Activated T-cell treated with anti-CD3 and anti-CD28 coated beads, Interleukin-2, amount 50 U/mL, for 4 hours (primary cell): ENCODE measurements around the gene SEC61A1. TPM values are rescaled to one million over a fixed set of nuclear protein-coding genes. Genes with fewer than 3 reads are reported as not detected.

Experiments used
- ATAC-seq, 2 donors: fragments of 200-7000 bp; cut with Tn5 transposase; one replicate each; pipeline ENCODE4 v1.10.0; 2021
- DNase-seq: peaks from one replicate; pipeline ENCODE4 v3.0.0-alpha.2; 2020
- H3K27me3 Mint-ChIP-seq: one replicate; pipeline ENCODE4 v1.8.0; 2021; ENCODE audit warnings: low read depth, mixed read lengths
- H3K36me3 Mint-ChIP-seq: one replicate; pipeline ENCODE4 v1.8.0; 2022; ENCODE audit warnings: mixed read lengths; ENCODE audit not compliant: insufficient read depth
- H3K4me1 Mint-ChIP-seq: one replicate; pipeline ENCODE4 v1.8.0; 2021; ENCODE audit warnings: low read depth, mixed read lengths
- H3K4me3 Mint-ChIP-seq: one replicate; pipeline ENCODE4 v1.8.0; 2021; ENCODE audit warnings: mild to moderate bottlenecking, moderate library complexity, mixed read lengths
- H3K9me3 Mint-ChIP-seq: one replicate; pipeline ENCODE4 v1.8.0; 2021; ENCODE audit warnings: mixed read lengths
- total RNA-seq, 3 donors: library from RNA; stranded (reverse); gene quantifications; one replicate each; pipeline ENCODE4 v1.2.1, GENCODE V29; 2021

Gene SEC61A1
- total RNA-seq, 3 donors from 2014 or later = 195 to 216 (median 210) TPM

DNA sequence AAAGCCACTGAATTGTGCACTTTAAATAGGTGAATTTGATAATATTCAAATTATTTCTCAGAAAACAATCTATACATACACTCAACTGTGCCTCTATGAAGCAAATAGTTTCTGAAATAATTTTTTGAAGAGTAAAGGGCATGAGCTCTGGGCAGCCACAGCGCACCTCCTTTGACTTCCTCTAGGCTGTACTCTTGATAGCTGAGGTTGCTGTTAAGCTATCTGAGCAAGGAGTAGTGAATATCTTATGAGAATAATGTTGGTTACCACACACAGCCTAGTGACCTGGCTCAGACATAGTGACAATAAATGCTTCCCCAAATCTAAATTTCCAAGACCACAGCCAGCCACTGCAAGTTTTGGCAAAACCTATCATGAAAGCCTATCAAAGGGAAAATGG lies 11.6 kb upstream of the SEC61A1 start:
- Mint-ChIP-seq H3K4me1 (no peaks in the 10 kb centered on the region), H3K36me3 (no peaks in the 10 kb centered on the region), H3K9me3 (no peaks in the 10 kb centered on the region), H3K27me3 (peaks cover 6% of the 10 kb centered on the region), H3K4me3 (no peak overlapping the region)
- ATAC-seq (no peak), DNase-seq (no peak)

DNA sequence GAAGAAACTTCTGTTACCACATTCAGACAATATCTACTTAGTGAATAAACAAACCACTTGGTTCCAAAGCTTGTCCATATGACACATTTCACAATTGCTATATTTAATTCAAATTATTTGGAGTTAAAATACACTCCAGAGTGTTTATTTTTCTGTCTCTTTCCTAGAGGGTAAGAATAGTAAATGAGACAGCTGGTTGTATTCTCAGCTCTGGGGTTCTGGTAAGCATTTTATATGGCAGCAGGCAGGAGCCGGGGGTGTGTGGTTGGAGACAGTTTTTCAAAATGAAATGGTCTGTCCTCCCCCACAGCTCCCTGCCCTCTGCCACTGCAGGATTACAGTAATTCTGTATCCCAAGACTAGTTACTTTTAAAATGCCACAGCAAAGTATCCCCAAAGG lies 10.9 kb upstream of the SEC61A1 start:
- ATAC-seq = no peak
- Mint-ChIP-seq H3K4me3 (no peak overlapping the region), H3K9me3 (no peaks in the 10 kb centered on the region), H3K27me3 (peaks cover 8% of the 10 kb centered on the region), H3K36me3 (no peaks in the 10 kb centered on the region), H3K4me1 (no peaks in the 10 kb centered on the region)
- no peak for DNase-seq

DNA sequence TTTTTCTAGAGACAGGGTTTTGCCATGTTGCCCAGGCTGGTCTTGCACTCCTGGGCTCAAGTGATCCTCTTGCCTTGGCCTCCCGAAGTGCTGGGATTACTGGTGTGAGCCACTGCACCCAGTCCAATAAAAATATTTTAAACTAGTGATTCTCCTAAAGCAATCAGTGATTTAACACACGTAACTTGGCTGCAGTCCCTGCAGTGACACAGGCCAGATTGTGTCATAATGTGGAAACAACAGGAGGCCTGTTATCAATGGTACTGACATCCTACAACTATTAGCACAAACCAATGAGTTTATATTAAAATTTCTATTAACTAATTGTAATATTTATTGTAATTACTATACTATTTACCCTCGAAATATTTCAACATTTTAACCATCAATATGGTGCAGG lies 1.6 kb upstream of the SEC61A1 start:
- Mint-ChIP-seq H3K4me3 (no peak overlapping the region), H3K27me3 (peaks cover 8% of the 10 kb centered on the region), H3K4me1 (peaks cover 36% of the 10 kb centered on the region), H3K9me3 (no peaks in the 10 kb centered on the region), H3K36me3 (peaks cover 25% of the 10 kb centered on the region)
- ATAC-seq (no peak), DNase-seq (no peak)

DNA sequence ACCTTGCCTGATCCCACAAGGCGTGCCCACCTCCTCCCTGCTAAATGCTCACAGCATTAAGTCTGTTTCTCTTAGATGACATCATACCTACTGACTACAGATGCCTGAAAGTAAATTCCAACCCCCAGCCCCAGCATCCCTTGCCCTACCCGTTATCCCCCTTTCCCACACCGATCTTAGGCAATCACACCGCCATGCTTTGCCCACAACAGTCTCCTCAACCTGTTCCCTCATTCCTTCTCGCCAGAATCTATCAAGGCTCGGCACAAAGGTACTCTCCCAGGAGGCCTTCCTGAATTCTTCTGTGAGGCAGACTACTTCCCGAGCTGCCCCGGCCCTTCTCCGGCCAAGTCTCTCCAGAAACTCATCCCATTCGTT lies 789 bp upstream of the SEC61A1 start:
- H3K4me3 Mint-ChIP-seq = peak overlapping the region; percentile 98
- ATAC-seq (no peak), DNase-seq (no peak)
- peaks cover 39% of the 10 kb centered on the region for H3K4me1 Mint-ChIP-seq
- peaks cover 27% of the 10 kb centered on the region for H3K36me3 Mint-ChIP-seq
- no peaks in the 10 kb centered on the region for H3K9me3 Mint-ChIP-seq
- H3K27me3 Mint-ChIP-seq = peaks cover 6% of the 10 kb centered on the region

DNA sequence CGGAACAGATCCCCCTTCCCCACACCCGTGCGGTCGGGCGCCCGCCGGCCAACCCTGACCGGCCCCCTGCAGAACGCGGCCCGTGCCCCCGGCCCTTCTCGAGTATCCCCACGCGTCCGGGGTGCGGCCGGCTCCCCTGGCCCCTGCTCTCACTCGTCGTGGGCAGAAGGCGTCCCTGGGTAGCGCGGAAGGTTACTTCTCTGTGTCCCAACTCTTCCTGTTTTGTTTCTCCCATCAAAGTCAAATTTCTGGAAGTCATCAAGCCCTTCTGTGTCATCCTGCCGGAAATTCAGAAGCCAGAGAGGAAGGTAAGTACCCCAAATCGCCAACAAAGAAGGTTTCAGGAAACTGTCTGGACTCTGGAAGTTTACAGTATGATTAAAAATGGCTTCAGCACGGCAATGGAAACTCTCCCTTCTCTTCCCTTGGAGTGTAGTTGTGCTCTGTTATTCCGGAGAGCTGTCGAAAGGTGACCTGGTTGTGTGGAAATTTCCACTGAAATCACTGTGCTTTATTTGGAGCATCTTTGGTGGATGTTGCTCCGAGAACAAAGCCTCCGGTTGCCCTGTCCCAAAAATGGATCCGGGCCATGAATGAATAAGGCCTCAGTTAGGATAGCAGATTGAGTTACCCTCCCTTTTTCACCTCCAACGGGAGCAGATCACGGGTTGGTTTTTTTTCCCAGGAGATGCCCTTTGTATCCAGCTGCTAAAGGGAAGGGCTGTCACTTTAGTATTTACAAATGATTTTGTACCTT lies 536 bp downstream of the SEC61A1 start:
- ATAC-seq = peak in 1 of 2 donors; percentile 8
- DNase-seq = no peak

DNA sequence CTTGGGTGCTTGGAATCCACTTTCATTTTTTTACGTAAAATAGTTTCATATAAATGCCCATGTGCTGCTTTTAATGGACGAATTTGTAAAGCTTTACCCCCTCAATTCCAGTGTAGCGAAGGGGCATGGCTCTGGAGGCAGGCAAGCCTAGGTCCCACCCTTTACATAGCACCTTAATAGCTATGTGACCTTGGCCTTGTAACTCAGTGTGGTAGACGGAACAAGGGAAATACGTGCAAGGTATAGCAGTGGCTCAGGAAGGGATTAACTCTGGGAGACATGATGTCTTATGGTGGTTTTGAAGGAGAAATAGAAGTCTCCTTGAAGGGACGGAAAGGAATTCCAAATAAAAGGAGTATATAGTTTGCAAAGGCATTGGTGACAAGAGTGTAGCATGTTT lies 1.4 kb downstream of the SEC61A1 start:
- Mint-ChIP-seq H3K4me3 (peak overlapping the region; percentile 98), H3K27me3 (no peaks in the 10 kb centered on the region), H3K36me3 (peaks cover 31% of the 10 kb centered on the region), H3K4me1 (peaks cover 42% of the 10 kb centered on the region), H3K9me3 (no peaks in the 10 kb centered on the region)
- DNase-seq (no peak), ATAC-seq (no peak)

More for the DNA sequence above, 536 bp downstream of the SEC61A1 start:
- no peaks in the 10 kb centered on the region for H3K27me3 Mint-ChIP-seq
- H3K36me3 Mint-ChIP-seq = peaks cover 31% of the 10 kb centered on the region
- H3K4me3 Mint-ChIP-seq = peak overlapping the region; percentile 98
- H3K9me3 Mint-ChIP-seq = no peaks in the 10 kb centered on the region
- H3K4me1 Mint-ChIP-seq = peaks cover 42% of the 10 kb centered on the region

DNA sequence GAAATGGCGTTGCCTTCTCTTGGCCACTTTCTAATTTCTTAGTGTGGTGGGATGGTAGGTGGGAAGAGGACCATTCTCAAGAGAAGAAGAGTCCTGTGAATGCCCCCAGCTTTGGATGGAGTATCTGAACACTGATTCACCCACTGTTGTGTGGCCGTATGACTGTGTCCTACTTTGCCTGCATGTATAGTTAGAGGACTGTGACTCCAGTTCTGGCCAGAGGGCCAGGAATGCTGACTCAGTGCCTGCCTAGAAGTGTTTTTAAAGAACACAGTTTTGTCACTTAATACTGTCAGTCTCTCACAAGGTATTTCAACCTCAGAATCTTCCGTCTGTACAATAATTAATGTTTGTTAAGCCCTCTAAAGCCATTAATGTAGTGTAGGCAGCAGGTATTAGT lies 2.1 kb downstream of the SEC61A1 start:
- H3K27me3 Mint-ChIP-seq = no peaks in the 10 kb centered on the region
- H3K9me3 Mint-ChIP-seq = no peaks in the 10 kb centered on the region
- H3K4me3 Mint-ChIP-seq = peak overlapping the region; percentile 98
- ATAC-seq (no peak), DNase-seq (no peak)
- H3K36me3 Mint-ChIP-seq = peaks cover 31% of the 10 kb centered on the region
- H3K4me1 Mint-ChIP-seq = peaks cover 42% of the 10 kb centered on the region

DNA sequence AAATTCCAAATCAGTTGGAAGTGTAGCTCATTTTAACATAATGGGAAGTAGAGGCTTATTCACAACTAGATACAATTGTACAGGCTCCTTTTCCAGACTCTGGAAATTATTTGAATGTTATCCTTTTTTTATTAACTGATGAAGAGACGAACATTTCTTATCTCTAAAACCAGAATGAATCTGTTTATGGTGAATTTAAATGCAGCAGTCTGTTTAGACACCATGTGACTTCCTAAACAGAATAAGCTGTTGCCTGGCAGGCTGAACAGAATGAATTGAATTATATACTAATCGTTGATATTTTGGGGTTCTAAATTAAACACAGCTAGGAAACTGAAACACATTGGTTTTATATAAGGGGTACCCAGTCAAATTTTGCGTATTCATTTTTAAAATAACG lies 4.0 kb downstream of the SEC61A1 start:
- Mint-ChIP-seq H3K4me1 (peaks cover 39% of the 10 kb centered on the region), H3K36me3 (peaks cover 47% of the 10 kb centered on the region), H3K9me3 (no peaks in the 10 kb centered on the region), H3K4me3 (no peak overlapping the region), H3K27me3 (no peaks in the 10 kb centered on the region)
- DNase-seq (no peak), ATAC-seq (no peak)

DNA sequence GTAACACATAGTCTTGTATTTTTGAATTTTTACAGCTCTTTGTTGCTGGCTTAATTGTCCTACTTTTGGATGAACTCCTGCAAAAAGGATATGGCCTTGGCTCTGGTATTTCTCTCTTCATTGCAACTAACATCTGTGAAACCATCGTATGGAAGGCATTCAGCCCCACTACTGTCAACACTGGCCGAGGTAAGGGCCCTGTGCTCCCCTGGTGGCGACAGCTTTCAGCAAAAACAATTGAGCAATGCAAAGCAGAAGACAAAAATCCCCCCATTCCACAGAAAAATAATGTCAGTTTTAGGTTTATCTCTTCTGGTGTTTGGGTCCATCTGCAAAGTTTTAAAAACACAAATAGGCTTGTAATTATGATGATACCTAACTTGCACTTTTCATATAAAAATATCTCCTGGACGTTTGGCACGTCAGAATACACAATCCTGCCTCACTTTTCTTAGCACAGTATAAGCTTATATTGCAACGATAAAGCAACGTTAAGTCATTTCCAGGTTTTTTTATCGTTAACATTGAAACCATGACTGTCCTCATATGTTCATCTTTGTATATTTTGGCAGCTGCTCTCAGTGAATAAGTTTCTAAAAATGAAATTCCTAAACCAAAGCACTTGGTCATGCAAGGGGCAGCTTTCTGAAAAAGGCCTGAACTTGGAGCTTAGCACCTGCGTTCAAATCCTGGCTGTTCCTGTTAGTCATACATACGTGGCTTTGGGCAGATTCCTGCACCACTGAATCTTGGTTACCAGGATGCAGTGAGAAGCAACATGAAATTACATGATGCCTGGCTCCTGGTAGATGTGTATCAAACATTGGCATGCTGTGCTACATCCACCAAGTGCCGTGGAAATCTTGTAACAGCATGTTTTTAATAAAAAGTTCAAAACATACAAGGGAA lies 8.5 kb downstream of the SEC61A1 start:
- Mint-ChIP-seq H3K9me3 (no peaks in the 10 kb centered on the region), H3K4me1 (peaks cover 7% of the 10 kb centered on the region), H3K36me3 (peaks cover 49% of the 10 kb centered on the region), H3K4me3 (no peak overlapping the region), H3K27me3 (no peaks in the 10 kb centered on the region)
- DNase-seq = no peak
- no peak for ATAC-seq

DNA sequence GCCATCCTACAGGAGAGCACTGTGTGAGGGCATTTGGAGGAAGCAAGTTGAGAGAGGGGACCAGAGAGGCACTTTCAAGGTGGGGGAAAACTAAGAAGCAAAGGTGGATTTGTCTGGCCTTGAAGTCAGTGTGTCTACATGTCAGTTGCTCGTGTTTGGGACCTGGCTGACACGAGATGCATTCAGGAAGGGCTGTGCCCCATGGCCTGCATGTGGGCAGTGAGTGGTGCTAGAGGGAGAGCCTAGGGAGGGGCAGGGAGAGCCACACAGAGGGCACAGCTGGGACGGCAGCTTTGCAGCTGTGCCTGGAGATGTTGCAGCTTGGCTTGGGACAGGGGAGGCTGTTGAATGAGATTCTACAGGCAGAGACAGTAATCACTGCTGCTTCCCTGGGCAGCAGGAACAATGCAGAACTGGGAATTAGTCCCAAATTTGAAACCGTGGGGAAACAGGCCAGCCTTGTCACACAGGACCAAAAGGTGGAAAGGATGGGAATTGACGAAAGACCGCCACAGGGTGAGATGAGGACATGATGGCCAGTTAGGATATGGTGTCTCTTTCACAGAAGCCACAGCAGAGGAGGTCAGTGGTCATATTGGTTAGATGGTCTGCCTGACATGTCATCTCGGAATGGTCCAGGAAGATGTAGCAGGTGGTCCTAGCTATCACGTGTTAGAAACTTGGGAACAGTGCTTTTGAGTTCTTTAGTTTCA lies 10.0 kb downstream of the SEC61A1 start:
- Mint-ChIP-seq H3K4me3 (no peak overlapping the region), H3K9me3 (no peaks in the 10 kb centered on the region), H3K27me3 (no peaks in the 10 kb centered on the region), H3K4me1 (peaks cover 6% of the 10 kb centered on the region), H3K36me3 (peaks cover 52% of the 10 kb centered on the region)
- ATAC-seq (no peak), DNase-seq (no peak)

DNA sequence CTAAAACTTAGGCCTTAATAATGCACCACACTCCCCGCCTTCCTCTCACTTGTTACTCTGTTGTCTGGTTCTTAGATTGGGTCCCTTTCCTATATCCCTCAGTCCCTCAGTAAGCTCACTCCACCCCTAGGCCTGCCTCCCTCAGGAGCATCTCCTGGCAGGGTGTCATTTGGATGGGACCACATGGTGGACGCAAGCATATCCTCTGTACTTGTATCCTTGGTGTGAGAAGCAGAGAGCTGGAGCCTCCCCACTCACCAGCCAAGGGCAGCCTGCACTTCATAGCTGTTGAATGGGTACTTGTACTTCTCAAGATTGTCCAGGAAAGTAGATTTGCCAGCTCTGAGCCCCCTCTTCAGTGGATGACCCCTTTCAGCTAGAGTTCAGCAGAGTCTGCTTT lies 11.6 kb downstream of the SEC61A1 start:
- H3K9me3 Mint-ChIP-seq = no peaks in the 10 kb centered on the region
- peaks cover 5% of the 10 kb centered on the region for H3K4me1 Mint-ChIP-seq
- DNase-seq = no peak
- no peaks in the 10 kb centered on the region for H3K27me3 Mint-ChIP-seq
- no peak for ATAC-seq
- H3K36me3 Mint-ChIP-seq = peaks cover 65% of the 10 kb centered on the region
- no peak overlapping the region for H3K4me3 Mint-ChIP-seq

DNA sequence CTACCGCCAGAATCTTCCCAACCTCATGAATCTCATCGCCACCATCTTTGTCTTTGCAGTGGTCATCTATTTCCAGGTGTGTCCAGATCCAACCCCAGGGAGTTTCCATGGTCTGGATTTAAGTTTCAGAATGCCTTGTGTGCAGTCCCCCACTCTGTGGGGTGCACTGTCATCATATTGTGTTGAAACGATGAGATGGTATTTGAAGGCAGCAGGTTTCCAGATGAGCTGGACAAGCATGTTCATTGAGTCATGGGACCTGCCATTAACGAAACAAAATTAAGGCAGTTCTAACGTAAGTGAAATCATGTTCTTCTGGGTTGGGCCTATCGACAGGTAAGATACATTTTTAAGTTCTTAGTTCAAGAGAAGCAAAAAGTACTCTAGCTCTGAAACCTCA lies 12.7 kb downstream of the SEC61A1 start:
- no peaks in the 10 kb centered on the region for H3K27me3 Mint-ChIP-seq
- DNase-seq (no peak), ATAC-seq (no peak)
- no peaks in the 10 kb centered on the region for H3K9me3 Mint-ChIP-seq
- no peak overlapping the region for H3K4me3 Mint-ChIP-seq
- H3K4me1 Mint-ChIP-seq = peaks cover 5% of the 10 kb centered on the region
- H3K36me3 Mint-ChIP-seq = peaks cover 64% of the 10 kb centered on the region

DNA sequence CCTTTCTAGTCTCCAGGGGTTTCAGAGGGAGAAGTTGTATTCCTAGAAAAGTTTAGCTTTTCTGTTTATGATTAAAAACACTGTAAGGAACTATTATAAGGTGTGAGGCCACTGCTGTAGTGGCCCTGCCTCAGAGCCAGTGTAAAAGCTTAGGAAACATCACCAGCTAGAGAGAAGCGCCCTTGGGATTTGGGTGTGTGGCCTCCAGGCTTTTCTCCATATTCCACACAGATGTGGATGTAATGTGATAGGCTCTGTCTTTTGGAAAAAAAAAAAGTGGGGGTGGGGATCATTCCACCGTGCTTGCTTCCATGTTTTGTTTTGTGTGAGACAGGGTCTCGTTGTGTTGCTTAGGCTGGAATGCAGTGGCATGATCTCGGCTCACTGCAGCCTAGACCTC lies 13.9 kb downstream of the SEC61A1 start:
- no peak for ATAC-seq
- Mint-ChIP-seq H3K4me3 (no peak overlapping the region), H3K9me3 (no peaks in the 10 kb centered on the region), H3K36me3 (peaks cover 59% of the 10 kb centered on the region), H3K27me3 (no peaks in the 10 kb centered on the region), H3K4me1 (peaks cover 5% of the 10 kb centered on the region)
- DNase-seq = no peak

DNA sequence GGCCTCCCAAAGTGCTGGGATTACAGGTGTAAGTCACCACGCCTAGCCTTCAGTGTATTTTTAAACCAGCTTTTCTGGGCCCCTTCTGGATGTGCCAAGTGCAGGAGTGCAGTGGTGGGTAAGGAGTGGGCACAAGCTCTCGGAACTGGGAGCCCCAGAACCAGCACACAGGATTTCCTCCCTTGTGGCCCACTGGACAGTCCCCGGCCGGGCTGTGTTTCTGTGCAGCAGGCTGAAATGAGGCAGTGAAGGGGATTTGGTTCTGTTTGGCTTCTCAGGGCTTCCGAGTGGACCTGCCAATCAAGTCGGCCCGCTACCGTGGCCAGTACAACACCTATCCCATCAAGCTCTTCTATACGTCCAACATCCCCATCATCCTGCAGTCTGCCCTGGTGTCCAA lies 14.4 kb downstream of the SEC61A1 start:
- H3K9me3 Mint-ChIP-seq = no peaks in the 10 kb centered on the region
- H3K36me3 Mint-ChIP-seq = peaks cover 54% of the 10 kb centered on the region
- no peak overlapping the region for H3K4me3 Mint-ChIP-seq
- ATAC-seq = no peak
- H3K27me3 Mint-ChIP-seq = no peaks in the 10 kb centered on the region
- DNase-seq = no peak
- H3K4me1 Mint-ChIP-seq = peaks cover 4% of the 10 kb centered on the region
